HG02973 (cell line): Measurements from ENCODE around the gene FOXN4.

ENCODE experiments used
- ATAC-seq: cut with Tn5 transposase; IDR thresholded peaks from one replicate; pipeline ENCODE4 v1.9.1; 2021; ENCODE audit warnings: moderate library complexity; ENCODE audit not compliant: unreplicated experiment

The FOXN4 gene

GRCh38 chr12:109305547-109305946 is 3.5 kb downstream of the FOXN4 start:
- no peak for ATAC-seq

- no peak for ATAC-seq
These were observed 4.6 kb downstream of the FOXN4 start for GRCh38 chr12:109304485-109304884.

GRCh38 chr12:109302770-109303169 is 6.3 kb downstream of the FOXN4 start:
- no peak for ATAC-seq

- no peak for ATAC-seq
These were observed 6.7 kb downstream of the FOXN4 start for GRCh38 chr12:109302358-109302757.

- no peak for ATAC-seq
These were observed 7.4 kb downstream of the FOXN4 start for GRCh38 chr12:109301643-109302168.

- ATAC-seq, result no peak
These were observed 9.2 kb downstream of the FOXN4 start for GRCh38 chr12:109299849-109300248.

- ATAC-seq, result no peak
These were observed 12.7 kb downstream of the FOXN4 start for GRCh38 chr12:109296431-109296830.

GRCh38 chr12:109295764-109296425 is 13.2 kb downstream of the FOXN4 start:
- ATAC-seq, result no peak

GRCh38 chr12:109294286-109294796 is 14.7 kb downstream of the FOXN4 start:
- no peak for ATAC-seq

GRCh38 chr12:109293106-109293505 is 16.0 kb downstream of the FOXN4 start:
- no peak for ATAC-seq

GRCh38 chr12:109292342-109292711 is 16.8 kb downstream of the FOXN4 start:
- ATAC-seq, result no peak

- no peak for ATAC-seq
These were observed 17.4 kb downstream of the FOXN4 start for GRCh38 chr12:109291521-109292341.

- no peak for ATAC-seq
These were observed 18.0 kb downstream of the FOXN4 start for GRCh38 chr12:109291117-109291516.

GRCh38 chr12:109290061-109290460 is 19.0 kb downstream of the FOXN4 start:
- ATAC-seq, result no peak

GRCh38 chr12:109289551-109289950 is 19.5 kb downstream of the FOXN4 start:
- ATAC-seq, result no peak

- ATAC-seq, result no peak
These were observed 20.1 kb downstream of the FOXN4 start for GRCh38 chr12:109289004-109289403.

- ATAC-seq, result no peak
These were observed 20.5 kb downstream of the FOXN4 start for GRCh38 chr12:109288571-109288970.

GRCh38 chr12:109287811-109288469 is 21.1 kb downstream of the FOXN4 start:
- ATAC-seq, result no peak

- no peak for ATAC-seq
These were observed 21.9 kb downstream of the FOXN4 start for GRCh38 chr12:109287181-109287580.

GRCh38 chr12:109286652-109287051 is 22.4 kb downstream of the FOXN4 start:
- no peak for ATAC-seq

- no peak for ATAC-seq
These were observed 22.8 kb downstream of the FOXN4 start for GRCh38 chr12:109286252-109286651.
